ENCODE data around the gene RHOC.
A peak's percentile ranks its signal among the peaks of the same experiment; 100 is the strongest.
"Not testable (repeated sequence)": the region's sequence is repeated elsewhere in the genome, so short reads cannot be mapped to it uniquely, and the experiment has no call there.

Gene RHOC

GRCh38 chr1:112706505-112707220 lies at the start of gene RHOC:
Gene RHOC (minus strand): TSS chr1:112707127. CDS start chr1:112703799, 3,328 bp downstream.
- peak; percentile 79 for DNase-seq

- DNase-seq = no peak
Measured at GRCh38 chr1:112754116-112754628, 47.2 kb upstream of the RHOC start.

GRCh38 chr1:112748396-112748795 lies 41.5 kb upstream of the RHOC start:
- DNase-seq = no peak

- peak; percentile 81 for DNase-seq
Measured at GRCh38 chr1:112744009-112744578, 37.2 kb upstream of the RHOC start.

GRCh38 chr1:112743174-112744008 lies 36.5 kb upstream of the RHOC start:
- DNase-seq = no peak

GRCh38 chr1:112737573-112737972 lies 30.6 kb upstream of the RHOC start:
- DNase-seq = no peak

GRCh38 chr1:112735752-112736151 lies 28.8 kb upstream of the RHOC start:
- no peak for DNase-seq

- DNase-seq = no peak
Measured at GRCh38 chr1:112731451-112731850, 24.5 kb upstream of the RHOC start.

- DNase-seq = no peak
Measured at GRCh38 chr1:112729909-112730308, 23.0 kb upstream of the RHOC start.

- DNase-seq = not testable (repeated sequence)
Measured at GRCh38 chr1:112729011-112729410, 22.1 kb upstream of the RHOC start.

- DNase-seq = not testable (repeated sequence)
Measured at GRCh38 chr1:112728306-112728971, 21.5 kb upstream of the RHOC start.

- no peak for DNase-seq
Measured at GRCh38 chr1:112727716-112728115, 20.8 kb upstream of the RHOC start.

GRCh38 chr1:112724240-112724639 lies 17.3 kb upstream of the RHOC start:
- not testable (repeated sequence) for DNase-seq

GRCh38 chr1:112723511-112723839 lies 16.5 kb upstream of the RHOC start:
- no peak for DNase-seq

- peak; percentile 75 for DNase-seq
Measured at GRCh38 chr1:112722601-112723510, 15.9 kb upstream of the RHOC start.

- no peak for DNase-seq
Measured at GRCh38 chr1:112721966-112722524, 15.1 kb upstream of the RHOC start.

GRCh38 chr1:112721294-112721693 lies 14.4 kb upstream of the RHOC start:
- not testable (repeated sequence) for DNase-seq

GRCh38 chr1:112720800-112721199 lies 13.9 kb upstream of the RHOC start:
- DNase-seq = no peak

- no peak for DNase-seq
Measured at GRCh38 chr1:112719706-112720105, 12.8 kb upstream of the RHOC start.

GRCh38 chr1:112718691-112719418 lies 11.9 kb upstream of the RHOC start:
- peak; percentile 78 for DNase-seq

Data from retina (tissue), 1 donor.